ENCODE results near the gene BCL2A1.

BCL2A1 gene

GRCh38 chr15:79987969-79988368 lies 17.0 kb upstream of the BCL2A1 start:
- H3K4me3 ChIP-seq (ENCODE audit: low read depth, low read length) = no peak overlapping the region
- TF ChIP-seq, protein P1, sequence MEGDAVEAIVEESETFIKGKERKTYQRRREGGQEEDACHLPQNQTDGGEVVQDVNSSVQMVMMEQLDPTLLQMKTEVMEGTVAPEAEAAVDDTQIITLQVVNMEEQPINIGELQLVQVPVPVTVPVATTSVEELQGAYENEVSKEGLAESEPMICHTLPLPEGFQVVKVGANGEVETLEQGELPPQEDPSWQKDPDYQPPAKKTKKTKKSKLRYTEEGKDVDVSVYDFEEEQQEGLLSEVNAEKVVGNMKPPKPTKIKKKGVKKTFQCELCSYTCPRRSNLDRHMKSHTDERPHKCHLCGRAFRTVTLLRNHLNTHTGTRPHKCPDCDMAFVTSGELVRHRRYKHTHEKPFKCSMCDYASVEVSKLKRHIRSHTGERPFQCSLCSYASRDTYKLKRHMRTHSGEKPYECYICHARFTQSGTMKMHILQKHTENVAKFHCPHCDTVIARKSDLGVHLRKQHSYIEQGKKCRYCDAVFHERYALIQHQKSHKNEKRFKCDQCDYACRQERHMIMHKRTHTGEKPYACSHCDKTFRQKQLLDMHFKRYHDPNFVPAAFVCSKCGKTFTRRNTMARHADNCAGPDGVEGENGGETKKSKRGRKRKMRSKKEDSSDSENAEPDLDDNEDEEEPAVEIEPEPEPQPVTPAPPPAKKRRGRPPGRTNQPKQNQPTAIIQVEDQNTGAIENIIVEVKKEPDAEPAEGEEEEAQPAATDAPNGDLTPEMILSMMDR (IDR thresholded peaks at IDR 0.05; ENCODE audit: low read depth, low read length) = no peak

GRCh38 chr15:79987569-79987955 lies 16.6 kb upstream of the BCL2A1 start:
- no peak overlapping the region for H3K4me3 ChIP-seq (ENCODE audit: low read depth, low read length)
- TF ChIP-seq, protein P1 (IDR thresholded peaks at IDR 0.05; ENCODE audit: low read depth, low read length) = no peak

GRCh38 chr15:79981831-79982455 lies 10.9 kb upstream of the BCL2A1 start:
- no peak overlapping the region for H3K4me3 ChIP-seq (ENCODE audit: low read depth, low read length)
- TF ChIP-seq, protein P1 (IDR thresholded peaks at IDR 0.05; ENCODE audit: low read depth, low read length) = no peak

DNA sequence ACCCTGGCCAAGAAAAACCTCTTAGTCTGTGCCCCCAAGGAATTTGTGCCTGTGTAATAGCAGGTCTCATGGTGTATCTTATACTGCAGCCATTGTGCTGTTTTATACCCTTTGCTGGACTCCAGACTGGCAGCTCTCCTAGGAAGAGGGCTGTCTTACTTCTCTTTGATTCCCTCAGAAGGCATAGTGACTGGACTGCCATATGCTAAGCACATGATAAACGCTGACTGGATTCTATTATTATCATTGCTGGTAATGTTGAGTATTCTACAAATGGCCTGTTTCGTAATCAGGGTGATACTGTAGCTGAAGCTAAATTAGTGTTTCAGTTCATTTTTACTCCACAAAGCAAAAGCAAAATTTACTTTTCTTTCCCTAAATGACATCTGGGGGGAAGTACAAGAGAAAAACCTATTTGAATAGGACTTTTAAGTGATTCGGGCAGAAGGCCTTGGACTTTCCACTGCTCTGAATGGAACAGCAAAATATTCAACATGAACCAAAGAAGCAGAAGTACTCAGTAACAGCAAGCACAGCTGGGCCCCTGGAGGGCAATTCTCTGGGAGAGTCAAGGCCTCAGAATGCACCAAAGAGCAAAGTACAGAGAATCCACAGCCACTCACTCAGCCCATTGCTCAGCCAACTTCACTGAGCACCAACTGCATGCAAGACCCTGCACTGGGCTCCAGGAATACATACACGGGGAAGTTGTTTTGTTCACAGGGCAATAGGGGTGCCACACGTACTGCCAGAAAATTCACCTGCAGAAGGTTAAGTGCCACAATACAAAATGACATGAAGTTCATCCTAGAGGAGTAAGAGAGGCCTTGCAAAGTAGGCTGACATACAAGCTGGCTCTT lies 7.9 kb upstream of the BCL2A1 start:
- TF ChIP-seq, protein P1 (IDR thresholded peaks at IDR 0.05; ENCODE audit: low read depth, low read length) = no peak
- no peak overlapping the region for H3K4me3 ChIP-seq (ENCODE audit: low read depth, low read length)

- TF ChIP-seq, protein P1 (IDR thresholded peaks at IDR 0.05; ENCODE audit: low read depth, low read length) = no peak
- H3K4me3 ChIP-seq (ENCODE audit: low read depth, low read length) = no peak overlapping the region
Observed at GRCh38 chr15:79978260-79978654, 7.3 kb upstream of the BCL2A1 start.

GRCh38 chr15:79977431-79978054 lies 6.5 kb upstream of the BCL2A1 start:
- TF ChIP-seq, protein P1 (IDR thresholded peaks at IDR 0.05; ENCODE audit: low read depth, low read length) = no peak
- H3K4me3 ChIP-seq (ENCODE audit: low read depth, low read length) = no peak overlapping the region
